HCT116 (cell line): ENCODE data around the gene KIF26A. TPM values are rescaled to one million over a fixed set of nuclear protein-coding genes. Genes with fewer than 3 reads are reported as not detected.

Experiments used
- ATAC-seq: fragments of 200-7000 bp; cut with Tn5 transposase; 2 replicates; pipeline ENCODE4 v1.9.1; 2020; ENCODE audit warnings: mild to moderate bottlenecking, moderate library complexity
- BruUV-seq: library from RNA; stranded (reverse); fragments of 400-500 nt; replicated peaks from 2 replicates; lab custom pipeline; 2021; lab: Mats Ljungman, UMichigan
- CTCF ChIA-PET: fragments of 300-600 bp; sonication (Branson Sonifier 250); formaldehyde crosslinking; loops from one replicate; lab custom pipeline; 2021; ENCODE audit warnings: antibody characterized with exemption; lab: Charles Lee
- POLR2A ChIA-PET: fragments of 300-600, 350-600 bp; sonication (Branson Sonifier 250); formaldehyde crosslinking; loops from one replicate; lab custom pipeline; 2021; ENCODE audit warnings: antibody characterized with exemption; lab: Charles Lee
- RAD21 ChIA-PET, 2 experiments: fragments of 300-600 bp; sonication (Branson Sonifier 250); formaldehyde crosslinking; loops; one replicate each; lab custom pipeline; 2023; ENCODE audit warnings: low total read pairs in 2 of 2; ENCODE audit not compliant: uncharacterized antibody in 2 of 2, unreplicated experiment in 2 of 2, low non-redundant PET in 1 of 2; lab: Charles Lee
- DNase-seq: peaks from one replicate; pipeline ENCODE4 v3.0.0-alpha.2; 2010; ENCODE audit warnings: low read depth, low spot score
- H2AFZ ChIP-seq: fragments of 200-600 bp; shearing (Covaris generic), sonication (generic); 2 replicates; pipeline ENCODE4 v1.6.1; 2017; ENCODE audit warnings: low read depth, mixed run types, mixed read lengths, antibody characterized with exemption, low read length; ENCODE audit not compliant: poor library complexity, severe bottlenecking
- H3K27ac ChIP-seq: 2 replicates; pipeline ENCODE4 v1.5.1; 2012; ENCODE audit warnings: low read depth, low read length
- H3K27me3 ChIP-seq: fragments of 200-600 bp; sonication (generic); 2 replicates; pipeline ENCODE4 v1.6.1; 2016; ENCODE audit warnings: mixed run types, low read length, mixed read lengths; ENCODE audit not compliant: insufficient read depth
- H3K36me3 ChIP-seq, 2 experiments: fragments of 200-500 bp in 1 of 2; fragments of 200-600 bp in 1 of 2; sonication (Bioruptor generic) in 1 of 2; sonication (generic) in 1 of 2; 2 replicates each; pipeline versions ENCODE4 v1.5.1 to v1.6.1; 2014 to 2016; ENCODE audit warnings: low read length in 2 of 2, inconsistent platforms in 1 of 2, mixed read lengths in 1 of 2, mixed run types in 1 of 2; ENCODE audit not compliant: insufficient read depth in 2 of 2, control insufficient read depth in 1 of 2
- H3K4me1 ChIP-seq, 2 experiments: fragments of 200-600 bp in 1 of 2; sonication (generic) in 1 of 2; 2 replicates each; pipeline versions ENCODE4 v1.5.1 to v1.6.1; 2012 to 2017; ENCODE audit warnings: low read length in 2 of 2, inconsistent platforms in 1 of 2, mild to moderate bottlenecking in 1 of 2, mixed read lengths in 1 of 2, mixed run types in 1 of 2, moderate library complexity in 1 of 2; ENCODE audit not compliant: insufficient read depth in 2 of 2, control insufficient read depth in 1 of 2
- H3K4me2 ChIP-seq: fragments of 200-600 bp; sonication (generic); 2 replicates; pipeline ENCODE4 v1.6.1; 2017; ENCODE audit warnings: mixed run types, low read length, mixed read lengths
- H3K4me3 ChIP-seq, 2 experiments: fragments of 200-600 bp in 1 of 2; sonication (generic) in 1 of 2; replicated peaks in 1 of 2; 2 replicates each; pipeline ENCODE4 v1.5.1; 2011 to 2016; ENCODE audit warnings: low read length in 2 of 2, control low read depth in 1 of 2, low read depth in 1 of 2, mild to moderate bottlenecking in 1 of 2, mixed read lengths in 1 of 2, mixed run types in 1 of 2
- H3K79me2 ChIP-seq: fragments of 200-600 bp; sonication (generic); 2 replicates; pipeline ENCODE4 v1.6.1; 2017; ENCODE audit warnings: mild to moderate bottlenecking, mixed run types, low read length, moderate library complexity, mixed read lengths; ENCODE audit not compliant: insufficient read depth
- H3K9ac ChIP-seq: fragments of 200-600 bp; sonication (generic); 2 replicates; pipeline ENCODE4 v1.6.1; 2016; ENCODE audit warnings: low read length, mixed read lengths
- H3K9me2 ChIP-seq: fragments of 200-600 bp; sonication (generic), shearing (Covaris generic); 2 replicates; pipeline ENCODE4 v1.6.1; 2017; ENCODE audit warnings: mixed run types, mild to moderate bottlenecking, moderate library complexity; ENCODE audit not compliant: insufficient read depth
- H3K9me3 ChIP-seq, 2 experiments: fragments of 200-500 bp in 1 of 2; fragments of 200-600 bp in 1 of 2; sonication (Bioruptor generic) in 1 of 2; sonication (generic) in 1 of 2; 2 replicates each; pipeline ENCODE4 v1.6.1; 2014 to 2017; ENCODE audit warnings: low read length in 2 of 2, mixed read lengths in 2 of 2, inconsistent platforms in 1 of 2, low read depth in 1 of 2, mild to moderate bottlenecking in 1 of 2, mixed run types in 1 of 2, moderate library complexity in 1 of 2; ENCODE audit not compliant: control insufficient read depth in 1 of 2, insufficient read depth in 1 of 2
- H4K20me1 ChIP-seq: fragments of 200-600 bp; sonication (generic), shearing (Covaris generic); 2 replicates; pipeline ENCODE4 v1.6.1; 2017; ENCODE audit warnings: mixed run types, mild to moderate bottlenecking, moderate library complexity; ENCODE audit not compliant: insufficient read depth
- EGR1 ChIP-seq: IDR thresholded peaks from 2 replicates; pipeline ENCODE4 v1.6.1; 2012; ENCODE audit warnings: low read depth
- FOSL1 ChIP-seq: IDR thresholded peaks from 2 replicates; pipeline ENCODE4 v1.6.1; 2012; ENCODE audit warnings: low read depth
- POLR2A ChIP-seq: IDR thresholded peaks from 2 replicates; pipeline ENCODE4 v1.7.0; 2011; ENCODE audit warnings: borderline replicate concordance; ENCODE audit not compliant: insufficient read depth, insufficient read length; ENCODE audit errors: extremely low read depth
- intact Hi-C: fragments of 100-400 bp; cut with micrococcal nuclease; formaldehyde crosslinking; loops from 2 replicates; pipeline ENCODE4 v1.10.0; 2022
- total RNA-seq: library from RNA; stranded (reverse); gene quantifications from one replicate; pipeline ENCODE4 v1.2.1, GENCODE V29; 2021; ENCODE audit not compliant: unreplicated experiment
- TF ChIP-seq, protein P1 (sequence below): IDR thresholded peaks from 2 replicates; pipeline ENCODE4 v1.6.1; 2012; ENCODE audit warnings: low read depth
- TF ChIP-seq, protein P2 (sequence below): IDR thresholded peaks from 2 replicates; pipeline ENCODE4 v1.6.1; 2012

The KIF26A gene
- total RNA-seq, 1 experiment from 2014 or later, result 10.2 TPM

DNA sequence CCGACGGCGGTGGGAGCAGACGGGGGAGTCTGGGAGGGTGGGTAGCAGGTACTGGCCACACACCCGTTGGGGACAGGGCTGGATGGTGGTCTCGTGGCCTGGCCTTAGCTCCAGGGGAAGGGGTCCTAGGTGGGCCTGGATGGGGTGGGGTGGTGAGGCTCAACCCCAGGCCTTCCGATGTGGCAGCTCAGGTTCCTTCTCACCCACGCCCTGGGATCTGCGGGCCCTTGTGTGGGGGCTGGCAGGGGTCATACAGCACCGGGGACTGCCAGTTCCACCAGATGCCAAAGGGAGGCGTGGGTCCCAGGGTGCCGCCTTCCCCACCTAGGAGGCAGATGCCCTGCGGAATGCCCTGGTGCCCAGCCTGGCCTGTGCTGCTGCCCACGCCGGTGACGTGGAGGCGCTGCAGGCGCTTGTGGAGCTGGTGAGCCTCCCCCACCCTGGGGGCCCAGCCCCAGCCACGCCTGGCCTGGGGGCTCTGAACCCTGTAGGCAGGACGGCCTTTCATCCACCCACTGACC, 31.9 kb upstream of the KIF26A start:
- Histone ChIP-seq H3K4me3 (no peak overlapping the region), H3K9ac (no peak overlapping the region), H3K79me2 (no peaks in the 10 kb centered on the region), H3K9me2 (no peaks in the 10 kb centered on the region), H3K4me1 (peaks cover 13 to 28% of the 10 kb centered on the region in 2 experiments; a peak in 3 of 4 replicates), H3K4me2 (no peak overlapping the region), H3K27ac (no peak overlapping the region), H3K36me3 (no peaks in the 10 kb centered on the region), H3K9me3 (no peaks in the 10 kb centered on the region), H4K20me1 (no peaks in the 10 kb centered on the region), H3K27me3 (no peaks in the 10 kb centered on the region), H2AFZ (no peak overlapping the region)
- TF ChIP-seq, protein P1, sequence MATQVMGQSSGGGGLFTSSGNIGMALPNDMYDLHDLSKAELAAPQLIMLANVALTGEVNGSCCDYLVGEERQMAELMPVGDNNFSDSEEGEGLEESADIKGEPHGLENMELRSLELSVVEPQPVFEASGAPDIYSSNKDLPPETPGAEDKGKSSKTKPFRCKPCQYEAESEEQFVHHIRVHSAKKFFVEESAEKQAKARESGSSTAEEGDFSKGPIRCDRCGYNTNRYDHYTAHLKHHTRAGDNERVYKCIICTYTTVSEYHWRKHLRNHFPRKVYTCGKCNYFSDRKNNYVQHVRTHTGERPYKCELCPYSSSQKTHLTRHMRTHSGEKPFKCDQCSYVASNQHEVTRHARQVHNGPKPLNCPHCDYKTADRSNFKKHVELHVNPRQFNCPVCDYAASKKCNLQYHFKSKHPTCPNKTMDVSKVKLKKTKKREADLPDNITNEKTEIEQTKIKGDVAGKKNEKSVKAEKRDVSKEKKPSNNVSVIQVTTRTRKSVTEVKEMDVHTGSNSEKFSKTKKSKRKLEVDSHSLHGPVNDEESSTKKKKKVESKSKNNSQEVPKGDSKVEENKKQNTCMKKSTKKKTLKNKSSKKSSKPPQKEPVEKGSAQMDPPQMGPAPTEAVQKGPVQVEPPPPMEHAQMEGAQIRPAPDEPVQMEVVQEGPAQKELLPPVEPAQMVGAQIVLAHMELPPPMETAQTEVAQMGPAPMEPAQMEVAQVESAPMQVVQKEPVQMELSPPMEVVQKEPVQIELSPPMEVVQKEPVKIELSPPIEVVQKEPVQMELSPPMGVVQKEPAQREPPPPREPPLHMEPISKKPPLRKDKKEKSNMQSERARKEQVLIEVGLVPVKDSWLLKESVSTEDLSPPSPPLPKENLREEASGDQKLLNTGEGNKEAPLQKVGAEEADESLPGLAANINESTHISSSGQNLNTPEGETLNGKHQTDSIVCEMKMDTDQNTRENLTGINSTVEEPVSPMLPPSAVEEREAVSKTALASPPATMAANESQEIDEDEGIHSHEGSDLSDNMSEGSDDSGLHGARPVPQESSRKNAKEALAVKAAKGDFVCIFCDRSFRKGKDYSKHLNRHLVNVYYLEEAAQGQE, result no peak
- no TSS peak for BruUV-seq
- intact Hi-C loops, result no loop called here
- ChIA-PET POLR2A (no interaction called here), RAD21 (no interaction called here), CTCF (interaction anchor here (1.2 kb wide), 1 partner anchor 10 kb away, joined by 3 read pairs; no protein-coding TSS in a partner anchor)
- ATAC-seq, result no peak
- DNase-seq, result no peak

DNA sequence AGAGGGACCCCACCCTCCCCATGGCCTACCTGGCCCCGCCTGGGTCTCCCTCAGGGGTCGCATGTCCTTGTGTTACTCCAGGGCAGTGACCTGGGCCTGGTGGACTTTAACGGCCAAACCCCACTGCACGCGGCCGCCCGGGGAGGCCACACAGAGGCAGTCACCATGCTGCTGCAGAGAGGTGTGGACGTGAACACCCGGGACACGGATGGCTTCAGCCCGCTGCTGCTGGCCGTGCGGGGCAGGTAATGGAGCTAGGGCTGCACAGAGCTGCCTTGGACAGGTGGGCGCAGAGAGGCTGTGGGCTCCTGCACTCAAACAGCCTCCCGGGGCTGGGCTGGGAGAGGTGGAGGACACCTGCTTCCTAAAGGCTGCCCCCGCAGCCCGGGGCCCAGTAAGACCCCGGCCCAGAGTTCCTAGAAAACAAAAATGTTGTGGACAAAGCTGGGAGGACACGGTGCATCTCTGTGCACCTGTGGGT, 31.2 kb upstream of the KIF26A start:
- CTCF ChIA-PET, result interaction anchor here (1.2 to 1.5 kb wide), 2 partner anchors 10 to 13 kb away, joined by 3 to 4 read pairs; no protein-coding TSS in a partner anchor
- Histone ChIP-seq H3K27me3 (no peaks in the 10 kb centered on the region), H3K36me3 (no peaks in the 10 kb centered on the region), H3K4me3 (no peak overlapping the region), H2AFZ (no peak overlapping the region), H4K20me1 (no peaks in the 10 kb centered on the region), H3K4me2 (no peak overlapping the region), H3K9ac (no peak overlapping the region), H3K4me1 (peaks cover 13 to 31% of the 10 kb centered on the region in 2 experiments; a peak in 3 of 4 replicates), H3K79me2 (no peaks in the 10 kb centered on the region), H3K9me2 (no peaks in the 10 kb centered on the region), H3K27ac (no peak overlapping the region), H3K9me3 (no peaks in the 10 kb centered on the region)
- DNase-seq (no peak), ATAC-seq (no peak)
- TF ChIP-seq POLR2A, result no peak
- TF ChIP-seq, protein P2, sequence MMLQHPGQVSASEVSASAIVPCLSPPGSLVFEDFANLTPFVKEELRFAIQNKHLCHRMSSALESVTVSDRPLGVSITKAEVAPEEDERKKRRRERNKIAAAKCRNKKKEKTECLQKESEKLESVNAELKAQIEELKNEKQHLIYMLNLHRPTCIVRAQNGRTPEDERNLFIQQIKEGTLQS, result no peak
- no peak for TF ChIP-seq EGR1
- no peak for TF ChIP-seq FOSL1
- RAD21 ChIA-PET, result no interaction called here
- intact Hi-C loops, result no loop called here
- POLR2A ChIA-PET, result no interaction called here
- no TSS peak for BruUV-seq
